WERI-Rb-1 (cell line): ENCODE measurements around the gene HOXC5.
A peak's percentile ranks its signal among the peaks of the same experiment; 100 is the strongest.

ENCODE experiments used
- DNase-seq: peaks from one replicate; pipeline ENCODE4 v3.0.0-alpha.2; 2020
- H3K27ac ChIP-seq: fragments of 250-450 bp; sonication (Bioruptor Pico); 2 replicates; pipeline ENCODE4 v1.5.1; 2020; ENCODE audit warnings: mild to moderate bottlenecking, moderate library complexity
- H3K27me3 ChIP-seq: fragments of 250-450 bp; sonication (Bioruptor Pico); 2 replicates; pipeline ENCODE4 v1.5.1; 2021; ENCODE audit warnings: mild to moderate bottlenecking, low read depth, moderate library complexity; ENCODE audit not compliant: insufficient read depth, severe bottlenecking
- H3K36me3 ChIP-seq: fragments of 250-450 bp; sonication (Bioruptor Pico); 2 replicates; pipeline ENCODE4 v1.5.1; 2020; ENCODE audit warnings: mild to moderate bottlenecking, moderate library complexity
- H3K4me3 ChIP-seq: 2 replicates; pipeline ENCODE4 v1.5.1; 2011; ENCODE audit warnings: low read depth, mild to moderate bottlenecking, control low read depth, low read length
- H3K9me3 ChIP-seq: fragments of 250-450 bp; sonication (Bioruptor Pico); 2 replicates; pipeline ENCODE4 v1.5.1; 2021; ENCODE audit warnings: mild to moderate bottlenecking, moderate library complexity; ENCODE audit not compliant: severe bottlenecking
- TF ChIP-seq, protein P1 (sequence below): IDR thresholded peaks from 2 replicates; pipeline ENCODE4 v1.5.1; 2011; ENCODE audit warnings: low read depth, mild to moderate bottlenecking, control low read depth, inconsistent platforms, low read length

HOXC5 gene

DNA sequence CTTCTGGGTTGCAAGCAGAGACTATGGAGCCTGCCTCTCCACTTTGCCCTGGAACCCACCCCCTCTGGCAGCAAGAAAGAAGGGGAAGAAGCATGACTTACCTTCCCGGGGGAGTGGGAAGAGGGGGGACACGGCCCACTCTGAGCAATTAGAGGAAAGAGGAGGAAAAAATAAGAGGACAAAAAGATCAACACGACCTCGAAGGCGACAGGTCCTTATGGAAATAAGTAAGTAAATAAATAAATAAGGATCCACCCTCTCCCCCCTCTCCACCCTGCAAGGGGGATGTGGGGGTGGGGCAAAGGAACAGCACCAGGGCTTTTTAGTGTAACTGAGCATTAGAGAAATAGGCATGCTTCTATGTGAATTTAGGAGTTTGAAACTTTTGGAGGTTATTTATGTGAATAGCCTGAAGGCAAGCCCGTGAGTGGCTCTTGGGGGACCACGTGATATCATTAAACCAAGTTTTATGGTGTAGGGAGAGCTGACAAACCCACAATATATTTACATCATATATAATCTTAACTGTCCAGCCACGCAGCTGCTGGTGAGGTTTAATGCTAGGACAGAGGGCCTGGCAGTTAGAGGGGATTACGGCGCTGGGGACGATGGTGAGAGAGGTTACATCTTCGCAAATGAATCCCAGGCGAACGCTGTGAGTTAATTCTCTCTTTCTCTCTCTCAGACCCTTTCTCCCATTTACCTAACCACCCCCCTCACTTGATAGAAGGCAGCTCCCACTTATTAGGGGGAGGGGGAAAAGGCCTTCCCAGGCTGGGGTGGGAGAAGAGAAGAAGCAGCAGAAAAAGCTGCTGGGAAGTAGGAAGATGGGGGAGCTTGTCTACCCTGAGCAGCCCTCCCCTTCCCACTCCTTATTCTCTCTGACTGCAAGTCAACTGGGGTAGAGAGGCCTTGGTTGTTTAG lies 4.8 kb downstream of the HOXC5 start:
- peak; percentile 83 for DNase-seq
- Histone ChIP-seq H3K27me3 (no peaks in the 10 kb centered on the region), H3K36me3 (no peaks in the 10 kb centered on the region), H3K4me3 (peak overlapping the region; percentile 46), H3K27ac (peak overlapping the region; percentile 90), H3K9me3 (no peaks in the 10 kb centered on the region)
- TF ChIP-seq, protein P1, sequence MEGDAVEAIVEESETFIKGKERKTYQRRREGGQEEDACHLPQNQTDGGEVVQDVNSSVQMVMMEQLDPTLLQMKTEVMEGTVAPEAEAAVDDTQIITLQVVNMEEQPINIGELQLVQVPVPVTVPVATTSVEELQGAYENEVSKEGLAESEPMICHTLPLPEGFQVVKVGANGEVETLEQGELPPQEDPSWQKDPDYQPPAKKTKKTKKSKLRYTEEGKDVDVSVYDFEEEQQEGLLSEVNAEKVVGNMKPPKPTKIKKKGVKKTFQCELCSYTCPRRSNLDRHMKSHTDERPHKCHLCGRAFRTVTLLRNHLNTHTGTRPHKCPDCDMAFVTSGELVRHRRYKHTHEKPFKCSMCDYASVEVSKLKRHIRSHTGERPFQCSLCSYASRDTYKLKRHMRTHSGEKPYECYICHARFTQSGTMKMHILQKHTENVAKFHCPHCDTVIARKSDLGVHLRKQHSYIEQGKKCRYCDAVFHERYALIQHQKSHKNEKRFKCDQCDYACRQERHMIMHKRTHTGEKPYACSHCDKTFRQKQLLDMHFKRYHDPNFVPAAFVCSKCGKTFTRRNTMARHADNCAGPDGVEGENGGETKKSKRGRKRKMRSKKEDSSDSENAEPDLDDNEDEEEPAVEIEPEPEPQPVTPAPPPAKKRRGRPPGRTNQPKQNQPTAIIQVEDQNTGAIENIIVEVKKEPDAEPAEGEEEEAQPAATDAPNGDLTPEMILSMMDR, result no peak

DNA sequence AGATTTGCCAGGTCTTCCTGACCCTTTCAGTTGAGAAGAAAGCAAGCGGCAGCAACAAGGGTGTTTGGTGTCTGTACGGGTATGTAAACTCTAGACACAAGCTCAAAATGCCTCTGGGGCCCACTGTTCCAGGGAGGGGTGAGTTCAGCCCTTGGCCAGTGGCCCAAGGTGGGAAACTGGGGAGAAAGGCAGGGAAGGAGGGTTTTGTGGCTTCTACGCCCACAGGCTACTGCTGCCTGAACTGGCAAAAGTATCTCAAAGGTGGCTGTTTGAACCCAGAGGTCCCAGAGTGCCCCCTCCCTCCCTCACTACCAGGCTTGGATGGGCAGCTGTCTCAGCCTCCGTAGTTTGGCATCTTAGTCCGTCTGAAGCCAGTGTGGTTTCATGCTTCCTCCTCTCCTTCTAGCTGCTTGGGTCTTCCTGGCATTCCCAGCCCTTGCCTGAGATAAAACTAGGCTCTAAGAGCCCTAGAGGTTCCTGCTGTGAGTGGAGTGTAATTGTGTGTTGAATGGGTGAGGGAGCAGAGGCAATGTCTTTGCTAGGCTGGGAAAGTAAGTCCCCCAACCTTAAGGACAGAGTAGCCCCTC lies 5.5 kb downstream of the HOXC5 start:
- H3K36me3 ChIP-seq, result no peaks in the 10 kb centered on the region
- TF ChIP-seq, protein P1, result no peak
- no peaks in the 10 kb centered on the region for H3K9me3 ChIP-seq
- peak overlapping the region; percentile 90 for H3K27ac ChIP-seq
- no peak for DNase-seq
- H3K4me3 ChIP-seq, result peak overlapping the region; percentile 46
- no peaks in the 10 kb centered on the region for H3K27me3 ChIP-seq

DNA sequence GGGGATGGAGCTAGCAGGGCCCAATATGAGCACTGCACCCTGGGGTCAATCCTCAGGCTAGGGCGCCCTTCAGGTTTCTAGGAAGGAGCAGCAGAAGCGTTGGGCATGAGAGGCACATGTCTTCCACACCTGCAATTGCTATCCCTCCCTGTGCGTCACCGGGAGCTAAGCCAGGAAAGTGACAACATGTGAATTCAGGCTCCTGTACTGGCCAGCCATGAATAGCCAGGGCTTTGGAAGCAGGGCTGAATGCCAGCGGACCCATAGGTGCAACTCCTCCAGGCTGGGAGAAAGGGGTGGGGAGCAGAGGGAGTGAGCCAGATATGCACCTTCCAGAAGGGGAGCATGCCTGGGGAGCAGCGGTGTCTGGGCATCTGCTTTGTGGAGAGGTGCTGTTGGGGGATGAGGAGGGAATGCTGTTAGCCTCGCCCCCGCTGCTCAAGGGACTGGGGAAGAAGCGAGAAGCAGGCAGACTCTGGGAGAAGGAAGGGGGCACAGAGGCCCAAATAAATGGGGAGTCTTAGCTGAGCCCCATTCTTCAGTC lies 6.1 kb downstream of the HOXC5 start:
- peak overlapping the region; percentile 46 for H3K4me3 ChIP-seq
- no peaks in the 10 kb centered on the region for H3K36me3 ChIP-seq
- peak overlapping the region; percentile 90 for H3K27ac ChIP-seq
- no peaks in the 10 kb centered on the region for H3K9me3 ChIP-seq
- no peak for DNase-seq
- TF ChIP-seq, protein P1, result no peak
- no peaks in the 10 kb centered on the region for H3K27me3 ChIP-seq

DNA sequence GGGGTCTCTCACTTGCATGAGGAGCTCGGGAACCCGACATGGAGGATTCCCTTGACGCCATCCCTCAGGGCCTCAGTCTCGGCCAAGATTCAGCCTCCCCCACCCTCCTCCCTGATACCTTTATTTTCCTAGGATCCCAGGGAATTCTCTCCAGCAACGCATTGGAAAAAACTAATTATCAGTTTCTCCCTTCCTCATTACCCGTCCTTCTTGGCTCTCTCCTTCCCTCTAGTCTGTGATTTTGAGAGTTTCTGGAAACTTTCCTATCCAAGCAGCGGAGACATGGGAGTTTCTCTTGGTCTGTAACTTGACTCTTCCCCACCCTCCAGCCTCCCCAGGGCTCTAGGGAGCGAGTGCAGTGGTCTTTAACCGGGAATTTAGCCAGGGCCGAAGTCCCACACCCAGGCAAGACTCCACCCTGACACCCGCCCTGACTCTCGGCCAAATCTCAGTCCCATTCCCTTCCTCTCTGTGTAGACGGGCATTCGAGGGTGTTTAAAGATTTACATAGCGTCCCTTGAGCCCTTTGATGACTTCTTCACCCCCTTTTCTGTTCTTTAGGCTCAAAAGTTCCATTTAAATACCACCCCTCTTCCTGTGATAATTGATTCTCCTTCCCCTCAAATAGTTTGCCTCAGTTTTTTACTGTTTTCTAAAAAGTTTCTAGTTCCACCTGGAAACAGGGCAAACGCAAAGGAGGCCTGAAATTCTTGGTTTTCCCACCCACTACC lies 6.7 kb downstream of the HOXC5 start:
- DNase-seq, result no peak
- peak overlapping the region; percentile 90; the same call in 1 of the 2 replicates for H3K27ac ChIP-seq
- TF ChIP-seq, protein P1, result no peak
- H3K27me3 ChIP-seq, result no peaks in the 10 kb centered on the region
- no peaks in the 10 kb centered on the region for H3K9me3 ChIP-seq
- H3K4me3 ChIP-seq, result no peak overlapping the region
- H3K36me3 ChIP-seq, result no peaks in the 10 kb centered on the region

DNA sequence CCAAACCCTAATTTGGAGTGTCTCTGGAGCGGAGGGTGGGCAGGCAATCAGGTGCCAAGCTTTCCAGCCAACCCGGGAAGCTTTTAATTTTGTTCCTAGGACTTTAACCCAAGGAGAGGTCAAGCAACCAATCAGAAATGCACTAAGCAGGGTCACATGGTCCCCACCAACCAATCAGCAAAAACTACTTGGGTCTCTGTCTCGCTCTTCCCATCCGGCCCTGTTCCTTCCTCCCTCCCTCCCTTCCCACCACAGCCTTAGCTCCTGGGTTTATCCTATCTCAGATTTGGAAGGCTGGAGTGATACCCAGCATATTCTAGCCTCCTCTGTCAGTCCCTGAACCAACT lies 7.3 kb downstream of the HOXC5 start:
- no peaks in the 10 kb centered on the region for H3K36me3 ChIP-seq
- TF ChIP-seq, protein P1, result no peak
- H3K4me3 ChIP-seq, result no peak overlapping the region
- no peaks in the 10 kb centered on the region for H3K27me3 ChIP-seq
- no peak overlapping the region for H3K27ac ChIP-seq
- no peaks in the 10 kb centered on the region for H3K9me3 ChIP-seq
- no peak for DNase-seq
